PC-9 (cell line): ENCODE results near the gene CCDC87.
"Not testable (repeated sequence)": the region's sequence is repeated elsewhere in the genome, so short reads cannot be mapped to it uniquely, and the experiment has no call there.

Experiments
- EZH2 ChIP-seq: fragments of 200-600 bp; sonication (generic); IDR thresholded peaks from 2 replicates; pipeline ENCODE4 v1.8.0; 2017; ENCODE audit warnings: antibody characterized with exemption, low read depth
- TF ChIP-seq, protein P1 (sequence below): fragments of 200-600 bp; sonication (generic); conservative IDR thresholded peaks from 2 replicates; pipeline ENCODE4 v1.6.1; 2017; ENCODE audit warnings: mixed run types, antibody characterized with exemption, mild to moderate bottlenecking, moderate library complexity

GRCh38 chr11:66606608-66607007 is 13.7 kb upstream of the CCDC87 start:
- TF ChIP-seq, protein P1, sequence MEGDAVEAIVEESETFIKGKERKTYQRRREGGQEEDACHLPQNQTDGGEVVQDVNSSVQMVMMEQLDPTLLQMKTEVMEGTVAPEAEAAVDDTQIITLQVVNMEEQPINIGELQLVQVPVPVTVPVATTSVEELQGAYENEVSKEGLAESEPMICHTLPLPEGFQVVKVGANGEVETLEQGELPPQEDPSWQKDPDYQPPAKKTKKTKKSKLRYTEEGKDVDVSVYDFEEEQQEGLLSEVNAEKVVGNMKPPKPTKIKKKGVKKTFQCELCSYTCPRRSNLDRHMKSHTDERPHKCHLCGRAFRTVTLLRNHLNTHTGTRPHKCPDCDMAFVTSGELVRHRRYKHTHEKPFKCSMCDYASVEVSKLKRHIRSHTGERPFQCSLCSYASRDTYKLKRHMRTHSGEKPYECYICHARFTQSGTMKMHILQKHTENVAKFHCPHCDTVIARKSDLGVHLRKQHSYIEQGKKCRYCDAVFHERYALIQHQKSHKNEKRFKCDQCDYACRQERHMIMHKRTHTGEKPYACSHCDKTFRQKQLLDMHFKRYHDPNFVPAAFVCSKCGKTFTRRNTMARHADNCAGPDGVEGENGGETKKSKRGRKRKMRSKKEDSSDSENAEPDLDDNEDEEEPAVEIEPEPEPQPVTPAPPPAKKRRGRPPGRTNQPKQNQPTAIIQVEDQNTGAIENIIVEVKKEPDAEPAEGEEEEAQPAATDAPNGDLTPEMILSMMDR = not testable (repeated sequence)
- not testable (repeated sequence) for TF ChIP-seq EZH2
